Activated CD4-positive, alpha-beta T cell treated with anti-CD3 and anti-CD28 coated beads, Interleukin-2, amount 50 U/mL, for 16 hours (primary cell): Measurements from ENCODE around the gene PRAMEF7.
"Not testable (repeated sequence)": the region's sequence is repeated elsewhere in the genome, so short reads cannot be mapped to it uniquely, and the experiment has no call there.

ENCODE experiments used
- DNase-seq: peaks from one replicate; pipeline ENCODE4 v3.0.0-alpha.2; 2020

Gene PRAMEF7

GRCh38 chr1:12916310-12916709 is at the start of gene PRAMEF7:
Gene PRAMEF7 (plus strand): TSS chr1:12916610. CDS start chr1:12917693, 1,083 bp downstream.
- not testable (repeated sequence) for DNase-seq

GRCh38 chr1:12878453-12878852 is 38.0 kb upstream of the PRAMEF7 start:
- DNase-seq: not testable (repeated sequence)

GRCh38 chr1:12886101-12886500 is 30.3 kb upstream of the PRAMEF7 start, which contains the start of gene PRAMEF4:
Gene PRAMEF4 (minus strand): TSS chr1:12886201. CDS start chr1:12883394, 2,807 bp downstream.
- DNase-seq: not testable (repeated sequence)

- DNase-seq: not testable (repeated sequence)
Observed at GRCh38 chr1:12898170-12898569, 18.2 kb upstream of the PRAMEF7 start, which contains the start of gene PRAMEF10. Gene PRAMEF10 (minus strand): TSS chr1:12898270. CDS start chr1:12895847, 2,423 bp downstream.

GRCh38 chr1:12899186-12899585 is 17.2 kb upstream of the PRAMEF7 start:
- DNase-seq: not testable (repeated sequence)

- not testable (repeated sequence) for DNase-seq
Observed at GRCh38 chr1:12903793-12904572, 12.4 kb upstream of the PRAMEF7 start.

- not testable (repeated sequence) for DNase-seq
Observed at GRCh38 chr1:12921749-12922148, 5.3 kb downstream of the PRAMEF7 start.

- DNase-seq: not testable (repeated sequence)
Observed at GRCh38 chr1:12924368-12924767, 8.0 kb downstream of the PRAMEF7 start.

- not testable (repeated sequence) for DNase-seq
Observed at GRCh38 chr1:12947480-12947879, 31.1 kb downstream of the PRAMEF7 start, which contains the start of gene PRAMEF6. Gene PRAMEF6 (minus strand): TSS chr1:12947580. CDS start chr1:12942518, 5,062 bp downstream.
